Measurements from ENCODE around the gene PIF1.
"Not testable (repeated sequence)": the region's sequence is repeated elsewhere in the genome, so short reads cannot be mapped to it uniquely, and the experiment has no call there.

Gene PIF1

GRCh38 chr15:64803526-64803925 is 21.9 kb downstream of the PIF1 start:
- TF ChIP-seq, protein P1, sequence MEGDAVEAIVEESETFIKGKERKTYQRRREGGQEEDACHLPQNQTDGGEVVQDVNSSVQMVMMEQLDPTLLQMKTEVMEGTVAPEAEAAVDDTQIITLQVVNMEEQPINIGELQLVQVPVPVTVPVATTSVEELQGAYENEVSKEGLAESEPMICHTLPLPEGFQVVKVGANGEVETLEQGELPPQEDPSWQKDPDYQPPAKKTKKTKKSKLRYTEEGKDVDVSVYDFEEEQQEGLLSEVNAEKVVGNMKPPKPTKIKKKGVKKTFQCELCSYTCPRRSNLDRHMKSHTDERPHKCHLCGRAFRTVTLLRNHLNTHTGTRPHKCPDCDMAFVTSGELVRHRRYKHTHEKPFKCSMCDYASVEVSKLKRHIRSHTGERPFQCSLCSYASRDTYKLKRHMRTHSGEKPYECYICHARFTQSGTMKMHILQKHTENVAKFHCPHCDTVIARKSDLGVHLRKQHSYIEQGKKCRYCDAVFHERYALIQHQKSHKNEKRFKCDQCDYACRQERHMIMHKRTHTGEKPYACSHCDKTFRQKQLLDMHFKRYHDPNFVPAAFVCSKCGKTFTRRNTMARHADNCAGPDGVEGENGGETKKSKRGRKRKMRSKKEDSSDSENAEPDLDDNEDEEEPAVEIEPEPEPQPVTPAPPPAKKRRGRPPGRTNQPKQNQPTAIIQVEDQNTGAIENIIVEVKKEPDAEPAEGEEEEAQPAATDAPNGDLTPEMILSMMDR (IDR thresholded peaks at IDR 0.05; ENCODE audit: borderline replicate concordance, insufficient read depth, low read depth, low read length), result no peak

DNA sequence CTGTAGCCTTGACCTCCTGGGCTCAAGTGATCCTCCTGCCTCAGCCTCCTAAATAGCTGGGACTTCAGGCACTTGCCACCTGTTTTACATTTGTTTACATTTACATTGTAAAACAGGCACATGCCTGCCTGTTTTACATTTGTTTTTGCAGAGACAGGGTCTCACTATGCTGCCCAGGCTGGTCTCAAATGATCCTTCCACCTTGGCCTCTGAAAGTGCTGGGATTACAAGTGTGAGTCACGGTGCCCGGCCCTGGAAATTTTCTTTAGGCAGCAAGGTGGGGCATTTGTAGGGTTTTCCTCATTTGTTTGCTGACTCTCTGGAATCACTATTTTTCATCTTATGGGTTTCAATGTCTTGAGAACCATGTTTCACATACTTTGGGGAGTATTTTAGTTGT is 25.0 kb downstream of the PIF1 start:
- H3K4me3 ChIP-seq (ENCODE audit: low read depth, low read length), result no peak overlapping the region
- TF ChIP-seq, protein P1 (IDR thresholded peaks at IDR 0.05; ENCODE audit: borderline replicate concordance, insufficient read depth, low read depth, low read length), result no peak

More at GRCh38 chr15:64803526-64803925, 21.9 kb downstream of the PIF1 start:
- no peak overlapping the region for H3K4me3 ChIP-seq (ENCODE audit: low read depth, low read length)

DNA sequence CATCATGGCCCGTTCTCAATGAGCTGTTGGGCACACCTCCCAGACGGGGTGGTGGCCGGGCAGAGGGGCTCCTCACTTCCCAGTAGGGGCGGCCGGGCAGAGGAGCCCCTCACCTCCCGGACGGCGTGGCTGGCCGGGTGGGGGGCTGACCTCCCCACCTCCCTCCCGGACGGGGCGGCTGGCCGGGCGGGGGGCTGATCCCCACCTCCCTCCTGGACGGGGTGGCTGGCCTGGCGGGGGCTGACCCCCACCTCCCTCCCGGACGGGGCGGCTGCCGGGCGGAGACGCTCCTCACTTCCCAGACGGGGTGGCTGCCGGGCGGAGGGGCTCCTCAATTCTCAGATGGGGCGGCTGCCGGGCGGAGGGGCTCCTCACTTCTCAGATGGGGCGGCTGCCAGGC is 26.5 kb downstream of the PIF1 start:
- not testable (repeated sequence) for H3K4me3 ChIP-seq (ENCODE audit: low read depth, low read length)

DNA sequence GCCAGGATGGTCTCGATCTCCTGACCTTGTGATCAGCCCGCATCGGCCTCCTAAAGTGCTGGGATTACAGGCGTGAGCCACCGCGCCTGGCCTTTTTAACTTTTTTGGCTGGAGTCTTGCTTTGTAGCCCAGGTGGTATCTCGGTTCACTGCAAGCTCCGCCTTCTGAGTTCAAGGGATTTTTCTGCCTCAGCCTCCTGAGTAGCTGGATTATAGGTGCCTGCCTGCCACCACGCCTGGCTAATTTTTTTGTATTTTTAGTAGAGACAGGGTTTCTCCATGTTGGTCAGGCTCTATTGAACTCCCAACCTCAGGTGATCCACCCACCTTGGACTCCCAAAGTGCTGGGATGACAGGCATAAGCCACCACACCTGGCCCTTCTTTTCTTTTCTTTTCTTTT is 29.5 kb downstream of the PIF1 start:
- not testable (repeated sequence) for H3K4me3 ChIP-seq (ENCODE audit: low read depth, low read length)

GRCh38 chr15:64795299-64795698 is 30.1 kb downstream of the PIF1 start:
- not testable (repeated sequence) for H3K4me3 ChIP-seq (ENCODE audit: low read depth, low read length)

- no peak overlapping the region for H3K4me3 ChIP-seq (ENCODE audit: low read depth, low read length)
- TF ChIP-seq, protein P1 (IDR thresholded peaks at IDR 0.05; ENCODE audit: borderline replicate concordance, insufficient read depth, low read depth, low read length), result no peak
These were observed 33.2 kb downstream of the PIF1 start for GRCh38 chr15:64792282-64792681.

- H3K4me3 ChIP-seq (ENCODE audit: low read depth, low read length), result no peak overlapping the region
- TF ChIP-seq, protein P1 (IDR thresholded peaks at IDR 0.05; ENCODE audit: borderline replicate concordance, insufficient read depth, low read depth, low read length), result no peak
These were observed 34.0 kb downstream of the PIF1 start for GRCh38 chr15:64791401-64791800.

- TF ChIP-seq, protein P1 (IDR thresholded peaks at IDR 0.05; ENCODE audit: borderline replicate concordance, insufficient read depth, low read depth, low read length), result no peak
- no peak overlapping the region for H3K4me3 ChIP-seq (ENCODE audit: low read depth, low read length)
These were observed 41.7 kb downstream of the PIF1 start for GRCh38 chr15:64783796-64784195.

DNA sequence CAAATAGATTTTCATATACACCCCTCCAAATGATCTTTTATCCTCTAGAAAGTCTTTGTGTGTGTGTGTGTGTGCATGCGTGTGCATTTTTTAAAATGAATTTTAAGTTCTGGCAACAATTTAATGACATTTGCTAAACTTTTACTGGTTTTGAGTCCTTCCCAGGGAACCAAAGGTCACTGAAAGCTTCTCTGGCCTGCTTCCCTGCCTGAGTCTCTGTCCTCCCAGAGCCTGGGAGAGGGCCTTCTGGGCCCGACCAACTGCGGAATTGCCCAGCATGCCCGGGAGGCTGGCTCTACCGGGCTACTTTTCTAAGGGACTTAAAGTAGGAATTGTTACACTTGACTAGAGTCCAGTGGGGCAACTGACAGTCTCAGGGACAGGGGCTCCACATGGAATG is 42.7 kb downstream of the PIF1 start:
- TF ChIP-seq, protein P1 (IDR thresholded peaks at IDR 0.05; ENCODE audit: borderline replicate concordance, insufficient read depth, low read depth, low read length), result no peak
- H3K4me3 ChIP-seq (ENCODE audit: low read depth, low read length), result no peak overlapping the region
